ENCODE results near the gene GPBP1.

DNA sequence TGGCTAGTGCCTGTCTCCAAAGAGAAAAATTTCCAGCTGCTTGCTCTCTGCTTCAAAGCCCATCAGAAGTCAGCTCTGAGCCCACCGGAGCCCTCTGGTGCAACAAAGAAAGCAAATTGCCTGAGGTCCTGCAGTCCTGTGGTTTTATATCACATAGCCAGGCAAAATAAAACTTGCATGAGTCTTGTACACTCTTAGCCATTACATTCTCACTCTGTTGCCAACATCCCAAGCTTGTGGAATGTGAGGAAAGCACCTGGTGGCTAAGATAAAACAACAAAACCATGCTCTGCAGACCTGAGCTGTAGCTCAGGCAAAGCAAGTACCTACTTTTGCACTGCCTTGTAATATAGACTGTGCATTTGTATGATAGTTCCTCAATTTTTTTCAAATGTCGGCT lies 133.7 kb downstream of the GPBP1 start:
- TF ChIP-seq, protein P1, sequence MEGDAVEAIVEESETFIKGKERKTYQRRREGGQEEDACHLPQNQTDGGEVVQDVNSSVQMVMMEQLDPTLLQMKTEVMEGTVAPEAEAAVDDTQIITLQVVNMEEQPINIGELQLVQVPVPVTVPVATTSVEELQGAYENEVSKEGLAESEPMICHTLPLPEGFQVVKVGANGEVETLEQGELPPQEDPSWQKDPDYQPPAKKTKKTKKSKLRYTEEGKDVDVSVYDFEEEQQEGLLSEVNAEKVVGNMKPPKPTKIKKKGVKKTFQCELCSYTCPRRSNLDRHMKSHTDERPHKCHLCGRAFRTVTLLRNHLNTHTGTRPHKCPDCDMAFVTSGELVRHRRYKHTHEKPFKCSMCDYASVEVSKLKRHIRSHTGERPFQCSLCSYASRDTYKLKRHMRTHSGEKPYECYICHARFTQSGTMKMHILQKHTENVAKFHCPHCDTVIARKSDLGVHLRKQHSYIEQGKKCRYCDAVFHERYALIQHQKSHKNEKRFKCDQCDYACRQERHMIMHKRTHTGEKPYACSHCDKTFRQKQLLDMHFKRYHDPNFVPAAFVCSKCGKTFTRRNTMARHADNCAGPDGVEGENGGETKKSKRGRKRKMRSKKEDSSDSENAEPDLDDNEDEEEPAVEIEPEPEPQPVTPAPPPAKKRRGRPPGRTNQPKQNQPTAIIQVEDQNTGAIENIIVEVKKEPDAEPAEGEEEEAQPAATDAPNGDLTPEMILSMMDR (IDR thresholded peaks at IDR 0.05), result no peak
- no peak for TF ChIP-seq POLR2A (IDR thresholded peaks at IDR 0.05)
